H9 (cell line): ENCODE measurements around the gene PPP1R17. TPM values are rescaled to one million over a fixed set of nuclear protein-coding genes. Genes with fewer than 3 reads are reported as not detected.
A peak's percentile ranks its signal among the peaks of the same experiment; 100 is the strongest.

Experiments used
- DNase-seq: peaks from one replicate; pipeline ENCODE4 v3.0.0-alpha.2; 2017
- H2AFZ ChIP-seq: one replicate; pipeline ENCODE4 v1.6.1; 2013; ENCODE audit warnings: mild to moderate bottlenecking, low read length, control low read depth, moderate library complexity
- H2AK5ac ChIP-seq: 2 replicates; pipeline ENCODE4 v1.6.1; 2013; ENCODE audit warnings: low read length, control low read depth, mixed read lengths; ENCODE audit not compliant: insufficient read length
- H2BK120ac ChIP-seq: one replicate; pipeline ENCODE4 v1.6.1; 2013; ENCODE audit warnings: low read depth, mild to moderate bottlenecking, low read length, control low read depth, inconsistent platforms; ENCODE audit not compliant: poor library complexity, severe bottlenecking
- H2BK12ac ChIP-seq: 2 replicates; pipeline ENCODE4 v1.6.1; 2013; ENCODE audit warnings: low read length, control low read depth, mixed read lengths, low read depth; ENCODE audit not compliant: insufficient read length
- H2BK15ac ChIP-seq: 2 replicates; pipeline ENCODE4 v1.6.1; 2013; ENCODE audit warnings: low read depth, low read length, control low read depth
- H2BK20ac ChIP-seq: one replicate; pipeline ENCODE4 v1.6.1; 2013; ENCODE audit warnings: low read depth, mild to moderate bottlenecking, low read length, control low read depth, inconsistent platforms; ENCODE audit not compliant: poor library complexity, severe bottlenecking
- H2BK5ac ChIP-seq: 2 replicates; pipeline ENCODE4 v1.6.1; 2013; ENCODE audit warnings: low read length, control low read depth, mixed read lengths; ENCODE audit not compliant: insufficient read length
- H3K14ac ChIP-seq: 2 replicates; pipeline ENCODE4 v1.6.1; 2013; ENCODE audit warnings: low read length, control low read depth; ENCODE audit not compliant: insufficient read depth
- H3K18ac ChIP-seq: 2 replicates; pipeline ENCODE4 v1.6.1; 2013; ENCODE audit warnings: low read depth, mild to moderate bottlenecking, mixed read lengths, low read length, control low read depth; ENCODE audit not compliant: insufficient read length
- H3K23ac ChIP-seq: 2 replicates; pipeline ENCODE4 v1.6.1; 2013; ENCODE audit warnings: low read length, control low read depth, mixed read lengths, low read depth; ENCODE audit not compliant: insufficient read length
- H3K23me2 ChIP-seq: 2 replicates; pipeline ENCODE4 v1.6.1; 2013; ENCODE audit warnings: low read depth, mild to moderate bottlenecking, mixed read lengths, low read length, control low read depth; ENCODE audit not compliant: insufficient read length, poor library complexity, severe bottlenecking
- H3K27ac ChIP-seq: 2 replicates; pipeline ENCODE4 v1.5.1; 2013; ENCODE audit warnings: low read length, control low read depth, mixed read lengths, low read depth; ENCODE audit not compliant: insufficient read length
- H3K27me3 ChIP-seq: 2 replicates; pipeline ENCODE4 v1.6.1; 2013; ENCODE audit warnings: low read length, control low read depth, inconsistent platforms; ENCODE audit not compliant: insufficient read depth
- H3K4ac ChIP-seq: 2 replicates; pipeline ENCODE4 v1.6.1; 2013; ENCODE audit warnings: low read depth, mild to moderate bottlenecking, control low read depth, inconsistent platforms, low read length, moderate library complexity
- H3K4me1 ChIP-seq: 2 replicates; pipeline ENCODE4 v1.6.1; 2013; ENCODE audit warnings: low read length, control low read depth, inconsistent platforms; ENCODE audit not compliant: insufficient read depth
- H3K4me2 ChIP-seq: 2 replicates; pipeline ENCODE4 v1.6.1; 2013; ENCODE audit warnings: low read length, control low read depth, mixed read lengths; ENCODE audit not compliant: insufficient read length, insufficient read depth
- H3K56ac ChIP-seq: 2 replicates; pipeline ENCODE4 v1.6.1; 2013; ENCODE audit warnings: low read depth, mild to moderate bottlenecking, mixed read lengths, low read length, control low read depth; ENCODE audit not compliant: insufficient read length
- H3K79me1 ChIP-seq: 2 replicates; pipeline ENCODE4 v1.6.1; 2013; ENCODE audit warnings: low read depth, mild to moderate bottlenecking, moderate library complexity, low read length, control low read depth, inconsistent platforms; ENCODE audit not compliant: insufficient read depth, poor library complexity, severe bottlenecking
- H3K79me2 ChIP-seq: 2 replicates; pipeline ENCODE4 v1.6.1; 2013; ENCODE audit warnings: low read length, control low read depth, inconsistent platforms; ENCODE audit not compliant: insufficient read depth
- H3K9ac ChIP-seq: 2 replicates; pipeline ENCODE4 v1.6.1; 2013; ENCODE audit warnings: low read length, control low read depth, mixed read lengths; ENCODE audit not compliant: insufficient read length; ENCODE audit errors: extremely low read depth
- H3K9me3 ChIP-seq: one replicate; pipeline ENCODE4 v1.6.1; 2013; ENCODE audit warnings: low read depth, low read length, inconsistent platforms; ENCODE audit not compliant: control insufficient read depth
- H3T11ph ChIP-seq: one replicate; pipeline ENCODE4 v1.6.1; 2013; ENCODE audit warnings: mild to moderate bottlenecking, low read length, control low read depth, inconsistent platforms
- H4K20me1 ChIP-seq: one replicate; pipeline ENCODE4 v1.6.1; 2013; ENCODE audit not compliant: control insufficient read depth, insufficient read length, insufficient read depth
- H4K5ac ChIP-seq: 2 replicates; pipeline ENCODE4 v1.6.1; 2013; ENCODE audit warnings: low read depth, mild to moderate bottlenecking, mixed read lengths, low read length, control low read depth; ENCODE audit not compliant: insufficient read length
- H4K8ac ChIP-seq: replicated peaks from 2 replicates; pipeline ENCODE4 v1.6.1; 2013; ENCODE audit warnings: low read length, control low read depth, mixed read lengths, low read depth; ENCODE audit not compliant: insufficient read length
- H4K91ac ChIP-seq: 2 replicates; pipeline ENCODE4 v1.6.1; 2013; ENCODE audit warnings: low read depth, mild to moderate bottlenecking, moderate library complexity, mixed read lengths, low read length, control low read depth; ENCODE audit not compliant: insufficient read length
- H3K27ac Mint-ChIP-seq, 3 experiments: 2 replicates in 2 of 3; 3 replicates in 1 of 3; pipeline ENCODE4 v1.8.0; 2020 to 2021; ENCODE audit warnings: mixed read lengths in 3 of 3, mild to moderate bottlenecking in 1 of 3, moderate library complexity in 1 of 3
- H3K27me3 Mint-ChIP-seq: 2 replicates; pipeline ENCODE4 v1.8.0; 2021; ENCODE audit warnings: low read depth, mild to moderate bottlenecking, moderate library complexity, mixed read lengths
- H3K36me3 Mint-ChIP-seq, 3 experiments: 2 replicates in 2 of 3; 3 replicates in 1 of 3; pipeline ENCODE4 v1.8.0; 2020 to 2021; ENCODE audit warnings: low read depth in 3 of 3, mixed read lengths in 3 of 3; ENCODE audit not compliant: insufficient read depth in 1 of 3
- H3K4me1 Mint-ChIP-seq, 2 experiments: 2 replicates each; pipeline ENCODE4 v1.8.0; 2020; ENCODE audit warnings: mixed read lengths in 2 of 2
- H3K4me3 Mint-ChIP-seq, 2 experiments: 2 replicates in 1 of 2; 3 replicates in 1 of 2; pipeline ENCODE4 v1.8.0; 2020 to 2021; ENCODE audit warnings: mild to moderate bottlenecking in 2 of 2, mixed read lengths in 2 of 2, moderate library complexity in 1 of 2
- H3K9me3 Mint-ChIP-seq, 2 experiments: 2 replicates in 1 of 2; 3 replicates in 1 of 2; pipeline ENCODE4 v1.8.0; 2020; ENCODE audit warnings: mild to moderate bottlenecking in 2 of 2, mixed read lengths in 2 of 2, moderate library complexity in 1 of 2
- CTCF ChIP-seq: fragments of 200-600 bp; sonication (generic); conservative IDR thresholded peaks from 3 replicates; pipeline ENCODE4 v1.8.0; 2021; ENCODE audit warnings: antibody characterized with exemption, mild to moderate bottlenecking
- WGBS: extraction: QIAGEN DNeasy Blood & Tissue Kit; methylation state at CpG from one replicate; pipeline ENCODE4 v1.1.7; 2013; ENCODE audit warnings: missing lambda C conversion rate, low lambda C conversion rate, mixed read lengths; ENCODE audit not compliant: insufficient read length; ENCODE audit errors: extremely low coverage; 5-methylcytosine and 5-hydroxymethylcytosine counted together
- total RNA-seq: library from RNA; stranded (reverse); gene quantifications from 2 replicates; pipeline ENCODE4 v1.2.1, GENCODE V29; 2021

The PPP1R17 gene
- total RNA-seq, 1 experiment from 2014 or later: 1.2 TPM

- H3K18ac ChIP-seq: no peak overlapping the region
- no CpG with 5 or more reads among the region's 1 CpG for WGBS
- Mint-ChIP-seq H3K4me1 (peaks cover 47 to 66% of the 10 kb centered on the region in 2 experiments), H3K9me3 (no peaks in the 10 kb centered on the region; a peak in 1 of 5 replicates), H3K27me3 (peaks cover 12% of the 10 kb centered on the region), H3K4me3 (no peak overlapping the region), H3K27ac (no peak overlapping the region), H3K36me3 (no peaks in the 10 kb centered on the region; a peak in 2 of 7 replicates)
- no peak overlapping the region for H2BK5ac ChIP-seq
- no peak overlapping the region for H4K5ac ChIP-seq
- H3K9me3 ChIP-seq: no peaks in the 10 kb centered on the region
- H3K56ac ChIP-seq: no peak overlapping the region
- peak; percentile 64; the same call in 2 of the 3 replicates for TF ChIP-seq CTCF
- no peak overlapping the region for H2BK12ac ChIP-seq
- peaks cover 14% of the 10 kb centered on the region; the same call in 1 of the 2 replicates for H3K4me1 ChIP-seq
- no peak overlapping the region for H3K4me2 ChIP-seq
- H3K27me3 ChIP-seq: no peaks in the 10 kb centered on the region
- no peak overlapping the region for H2BK120ac ChIP-seq
- H3K79me1 ChIP-seq: no peaks in the 10 kb centered on the region
- H3K9ac ChIP-seq: no peak overlapping the region
- no peak overlapping the region for H4K91ac ChIP-seq
- no peaks in the 10 kb centered on the region for H3K23me2 ChIP-seq
- no peak overlapping the region for H2BK20ac ChIP-seq
- H2BK15ac ChIP-seq: no peak overlapping the region
- H3K27ac ChIP-seq: no peak overlapping the region
- no peak overlapping the region for H3K4ac ChIP-seq
- no peak for DNase-seq
- H2AFZ ChIP-seq: no peak overlapping the region
- H2AK5ac ChIP-seq: no peak overlapping the region
- no peak overlapping the region for H3K23ac ChIP-seq
- H3K79me2 ChIP-seq: no peaks in the 10 kb centered on the region
- H4K20me1 ChIP-seq: no peaks in the 10 kb centered on the region
- H3T11ph ChIP-seq: no peak overlapping the region
- H4K8ac ChIP-seq: no peak overlapping the region
- no peak overlapping the region for H3K14ac ChIP-seq
Measured at GRCh38 chr7:31648288-31648687, 38.7 kb upstream of the PPP1R17 start.
